GM19240 (cell line): ENCODE measurements around the gene THOC3.
"Not testable (repeated sequence)": the region's sequence is repeated elsewhere in the genome, so short reads cannot be mapped to it uniquely, and the experiment has no call there.

ENCODE experiments used
- DNase-seq: peaks from one replicate; pipeline ENCODE4 v3.0.0; 2011; ENCODE audit warnings: low spot score; ENCODE audit not compliant: insufficient read length

The THOC3 gene

GRCh38 chr5:175940632-175941031 lies 27.5 kb downstream of the THOC3 start:
- DNase-seq, result not testable (repeated sequence)

DNA sequence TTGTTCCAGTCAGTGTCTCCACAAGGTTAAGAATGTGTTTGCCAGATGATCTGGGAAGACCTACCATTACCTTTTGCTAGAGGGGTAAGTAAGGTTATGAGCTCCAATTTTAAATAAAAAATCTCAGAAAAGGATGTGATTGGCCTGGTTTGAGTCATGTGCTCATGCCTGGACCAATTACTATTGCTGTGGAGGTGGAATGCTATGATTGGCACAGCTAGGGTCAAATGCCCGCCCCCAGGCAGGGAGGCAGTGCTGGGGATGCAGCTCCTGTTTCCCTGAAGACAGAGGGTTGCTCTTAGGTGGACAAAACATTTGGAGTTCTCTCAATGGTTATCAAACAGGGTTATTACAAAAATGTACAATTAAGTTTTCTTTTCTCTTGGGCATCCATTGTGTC lies 29.6 kb downstream of the THOC3 start:
- not testable (repeated sequence) for DNase-seq

- DNase-seq, result not testable (repeated sequence)
These were observed 39.4 kb downstream of the THOC3 start for GRCh38 chr5:175928752-175929151.

DNA sequence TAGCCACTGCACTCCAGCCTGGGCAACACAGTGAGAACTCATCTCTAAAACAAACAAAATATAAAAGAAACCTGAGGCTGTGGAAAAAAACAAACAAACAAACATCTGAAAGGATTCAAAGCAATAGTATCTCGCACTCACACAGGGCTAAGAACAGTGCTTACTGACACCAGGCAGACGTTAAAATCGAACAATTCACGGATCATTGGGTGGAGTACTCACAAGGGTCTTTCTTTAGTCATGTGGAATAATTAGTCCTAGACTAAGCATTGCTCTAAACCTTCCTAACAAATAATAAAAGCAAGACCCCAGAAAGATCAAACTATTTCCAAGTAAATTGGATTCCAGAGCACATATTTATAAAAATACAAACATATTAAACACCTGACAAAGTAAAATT lies 43.0 kb downstream of the THOC3 start:
- not testable (repeated sequence) for DNase-seq

DNA sequence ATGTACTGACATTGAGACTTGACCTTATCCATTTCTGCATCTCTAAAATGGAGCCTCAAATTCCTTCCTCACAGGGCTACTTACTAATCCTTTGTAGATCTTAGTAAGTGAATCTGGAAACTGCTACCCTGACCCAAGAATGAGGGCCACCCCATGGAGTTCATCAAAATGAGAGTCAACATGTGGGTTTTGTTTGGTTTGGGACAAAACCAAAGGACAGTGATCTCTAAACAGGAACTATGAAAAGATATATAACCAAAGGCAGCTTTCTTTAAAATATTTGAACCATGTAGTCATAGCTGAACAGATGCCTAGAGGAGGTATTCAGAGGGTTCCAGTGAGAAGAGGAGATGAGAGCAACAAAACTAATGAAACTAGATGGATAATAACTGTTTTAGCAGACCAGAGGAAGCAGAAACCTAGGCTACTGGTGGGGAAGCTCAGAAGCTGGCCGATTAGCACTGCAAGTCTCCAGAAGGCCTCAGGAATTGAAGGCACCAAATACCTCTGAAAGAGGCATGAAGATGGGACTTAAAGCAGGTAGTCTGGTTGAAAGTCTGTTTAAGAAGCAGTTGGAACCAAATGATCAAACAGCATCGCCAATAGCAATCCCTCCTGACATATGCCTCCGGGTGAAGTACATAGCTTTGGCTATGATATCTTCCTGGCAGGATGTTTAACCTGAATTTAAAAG lies 45.8 kb downstream of the THOC3 start:
- no peak for DNase-seq

DNA sequence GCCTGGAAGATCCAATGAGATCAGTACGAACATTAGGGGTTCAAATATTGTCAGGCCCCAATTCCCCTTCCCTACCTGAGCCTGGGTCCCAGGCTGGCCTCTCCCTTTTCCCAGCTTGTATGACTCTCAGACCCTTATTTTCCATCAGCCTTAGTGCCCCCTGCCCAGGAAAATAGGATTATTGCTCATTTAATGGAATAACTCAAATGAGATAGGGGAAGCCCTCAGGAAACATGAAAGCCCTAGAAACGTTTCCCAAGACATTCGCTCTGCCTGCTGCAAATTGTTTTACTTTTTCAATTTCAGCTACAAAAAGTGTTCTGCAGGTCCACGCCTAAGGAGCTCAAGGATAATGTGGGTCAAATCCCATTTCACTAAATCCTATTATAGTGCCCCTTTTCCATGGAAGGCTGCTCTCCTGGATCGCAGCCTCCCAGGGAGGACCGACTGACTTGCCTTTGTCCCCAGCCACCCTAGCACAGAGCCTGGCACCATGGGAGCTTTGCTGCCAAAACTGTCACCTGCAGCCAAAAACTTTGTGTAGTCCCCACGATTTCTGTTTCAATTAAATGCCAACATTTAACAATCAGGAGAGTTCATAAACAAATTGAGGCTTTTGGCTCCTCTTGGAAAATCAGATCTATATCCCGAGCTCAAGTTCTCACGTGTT lies 46.9 kb downstream of the THOC3 start:
- DNase-seq, result no peak

DNA sequence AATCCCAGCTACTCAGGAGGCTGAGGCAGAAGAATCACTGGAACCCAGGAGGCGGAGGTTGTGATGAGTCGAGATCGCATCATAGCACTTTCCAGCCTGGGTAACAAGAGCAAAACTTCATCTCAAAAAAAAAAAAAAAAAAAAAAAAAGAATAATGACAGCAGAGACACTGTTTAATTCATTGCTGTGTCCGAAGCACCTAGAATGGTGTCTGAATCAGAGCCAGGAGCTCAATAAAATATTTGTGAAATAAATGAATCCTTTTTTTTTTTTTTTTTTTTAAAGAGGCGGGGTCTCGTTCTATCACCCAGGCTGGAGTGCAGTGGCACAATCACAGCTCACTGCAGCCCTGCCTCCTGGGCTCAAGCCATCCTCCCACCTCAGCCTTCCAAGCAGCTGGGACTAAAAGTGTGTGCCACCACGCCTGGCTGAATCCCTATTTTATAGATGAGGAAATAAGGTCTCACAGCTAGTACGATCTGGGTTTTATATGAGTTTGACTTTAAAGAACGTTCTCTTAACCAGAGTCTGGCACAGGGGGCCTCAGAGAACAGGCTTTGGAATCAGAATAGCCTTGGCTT lies 47.8 kb downstream of the THOC3 start:
- DNase-seq, result no peak

DNA sequence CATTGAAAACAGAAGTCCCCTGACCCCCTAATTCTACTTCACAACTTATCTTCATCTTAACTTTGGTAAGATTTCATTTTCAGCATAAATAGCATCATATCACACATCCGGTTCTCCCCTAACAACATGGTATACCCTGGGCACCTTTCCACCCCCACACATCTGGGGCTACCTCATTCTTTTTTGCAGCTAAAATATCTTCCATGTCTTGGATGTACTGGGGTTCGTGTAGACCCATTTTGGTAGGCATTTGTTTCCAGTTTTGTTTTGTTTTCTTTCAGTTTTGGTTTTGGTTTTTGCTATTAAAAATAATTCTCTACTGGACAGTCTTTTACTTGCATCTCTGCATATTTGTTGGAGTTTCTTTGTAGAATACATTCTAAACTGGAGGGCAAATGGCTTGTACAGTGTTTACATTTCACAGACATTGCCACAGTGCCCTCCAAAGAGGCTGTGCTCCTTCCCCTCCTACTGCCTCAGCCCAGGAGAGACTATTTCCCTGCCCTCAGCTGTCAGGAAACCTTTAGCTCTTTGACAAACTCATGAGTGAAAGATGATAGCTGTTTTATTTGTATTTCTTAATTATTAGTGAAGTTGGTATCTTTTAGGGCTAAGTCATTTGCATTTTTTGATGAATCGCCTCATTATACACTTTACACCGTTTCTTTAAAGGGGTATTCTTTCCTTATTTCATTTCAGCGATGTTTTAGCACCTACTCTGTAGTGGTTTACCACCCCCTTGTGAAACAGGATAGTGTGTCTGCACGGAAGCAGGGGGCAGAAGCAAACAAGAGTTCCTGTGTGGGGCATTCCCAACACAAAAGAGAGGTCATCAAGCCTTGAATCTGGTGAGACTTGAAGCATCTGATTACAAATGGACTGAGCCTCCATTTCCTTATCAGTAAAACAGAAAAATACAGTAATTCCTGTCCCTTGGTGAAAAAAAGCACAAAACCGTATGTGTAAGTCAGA lies 52.8 kb downstream of the THOC3 start:
- DNase-seq, result not testable (repeated sequence)

DNA sequence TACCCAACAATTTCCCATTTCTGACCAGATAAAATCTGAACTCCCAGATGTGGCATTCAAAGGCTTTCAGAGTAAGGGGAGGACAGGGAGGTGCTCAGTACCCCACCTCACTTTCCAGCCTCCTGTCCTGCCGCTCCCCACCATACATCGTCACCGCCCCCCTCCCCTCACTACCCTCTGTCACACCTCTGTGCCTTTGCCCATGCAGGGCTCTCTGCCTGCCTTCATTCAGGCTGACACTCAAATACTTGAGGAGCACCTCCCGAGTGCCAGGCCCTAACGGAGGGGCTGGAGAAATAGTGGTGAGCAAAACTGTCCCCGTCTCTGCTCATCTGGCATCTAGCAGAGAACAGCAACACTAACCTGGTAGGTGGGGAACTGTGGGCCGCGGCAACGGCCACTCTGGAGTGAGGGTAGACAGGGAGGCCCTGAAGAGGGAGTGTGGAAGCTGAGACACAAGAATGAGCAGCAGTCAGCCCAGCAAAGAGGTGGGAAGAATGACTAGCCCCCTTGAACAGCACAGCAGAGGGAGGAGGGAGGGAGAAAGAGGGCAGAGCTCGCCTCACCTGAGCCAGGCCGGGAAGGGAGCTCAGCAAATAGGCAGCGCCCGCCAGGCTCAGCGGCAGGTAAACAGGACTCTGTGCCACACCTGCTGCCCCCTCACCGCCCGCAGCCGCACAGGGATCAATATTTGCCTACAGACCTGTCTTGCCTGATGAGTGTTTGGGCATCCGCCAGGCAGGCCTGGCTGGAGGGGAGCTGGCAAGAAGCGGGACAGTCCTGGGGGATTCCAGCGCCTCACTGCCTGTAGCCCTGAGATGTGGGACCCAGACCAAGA lies 54.1 kb downstream of the THOC3 start:
- not testable (repeated sequence) for DNase-seq

GRCh38 chr5:175910072-175910471 lies 58.0 kb downstream of the THOC3 start:
- DNase-seq, result not testable (repeated sequence)
